H1 (cell line): ENCODE measurements around the gene CAST. TPM values are rescaled to one million over a fixed set of nuclear protein-coding genes. Genes with fewer than 3 reads are reported as not detected.

Experiments used
- CTCF ChIA-PET: fragments of 300-600 bp; sonication (Branson Sonifier 250); formaldehyde crosslinking; loops from one replicate; lab custom pipeline; 2021; ENCODE audit not compliant: partially characterized antibody; lab: Charles Lee
- POLR2A ChIA-PET: fragments of 300-600 bp; sonication (Branson Sonifier 250); formaldehyde crosslinking; loops from one replicate; lab custom pipeline; 2021; ENCODE audit warnings: inconsistent platforms; ENCODE audit not compliant: partially characterized antibody; lab: Charles Lee
- DNase-seq, 2 experiments: peaks; one replicate each; pipeline versions ENCODE4 v3.0.0 to v3.0.0-alpha.2; 2010 to 2022; ENCODE audit warnings: low spot score in 2 of 2, low read depth in 1 of 2, mixed read lengths in 1 of 2
- FAIRE-seq: peaks from 2 replicates; lab custom pipeline; 2011; peaks lifted over from hg19 to GRCh38; lab: Jason Lieb, UNC
- H2AFZ ChIP-seq: 2 replicates; pipeline ENCODE4 v1.8.1; 2012; ENCODE audit warnings: low read length, inconsistent platforms
- H2AK5ac ChIP-seq: 2 replicates; pipeline ENCODE4 v1.6.1; 2013; ENCODE audit warnings: low read depth, low read length
- H2BK120ac ChIP-seq: replicated peaks from 2 replicates; pipeline ENCODE3; 2013; ENCODE audit warnings: low read depth, low read length, inconsistent platforms
- H2BK12ac ChIP-seq: 2 replicates; pipeline ENCODE4 v1.6.1; 2013; ENCODE audit warnings: low read depth, low read length
- H2BK15ac ChIP-seq: 2 replicates; pipeline ENCODE4 v1.6.1; 2013; ENCODE audit warnings: low read length
- H2BK20ac ChIP-seq: 2 replicates; pipeline ENCODE4 v1.6.1; 2013; ENCODE audit warnings: low read length
- H2BK5ac ChIP-seq: 2 replicates; pipeline ENCODE4 v1.6.1; 2013; ENCODE audit warnings: low read depth, low read length
- H3K14ac ChIP-seq: 2 replicates; pipeline ENCODE4 v1.6.1; 2013; ENCODE audit warnings: inconsistent platforms; ENCODE audit not compliant: insufficient read length
- H3K18ac ChIP-seq: 2 replicates; pipeline ENCODE4 v1.6.1; 2013; ENCODE audit warnings: low read length; ENCODE audit errors: extremely low read depth
- H3K23ac ChIP-seq: 2 replicates; pipeline ENCODE4 v1.6.1; 2013; ENCODE audit warnings: inconsistent platforms; ENCODE audit not compliant: insufficient read length
- H3K23me2 ChIP-seq: 2 replicates; pipeline ENCODE4 v1.6.1; 2013; ENCODE audit warnings: low read depth, low read length
- H3K27ac ChIP-seq: 2 replicates; pipeline ENCODE4 v1.6.1; 2011; ENCODE audit warnings: low read depth, low read length, inconsistent platforms
- H3K27me3 ChIP-seq, 4 experiments: replicated peaks in 1 of 4; 1 replicate in 1 of 4; 2 replicates in 3 of 4; pipeline versions ENCODE4 v1.6.1 to v1.8.1; 2011 to 2013; ENCODE audit warnings: low read length in 3 of 4, mild to moderate bottlenecking in 3 of 4, inconsistent platforms in 2 of 4, mixed read lengths in 2 of 4, moderate library complexity in 1 of 4; ENCODE audit not compliant: control insufficient read depth in 3 of 4, insufficient read depth in 3 of 4; ENCODE audit errors: extremely low read depth in 1 of 4
- H3K36me3 ChIP-seq, 4 experiments: 2 replicates each; pipeline versions ENCODE4 v1.6.1 to v1.8.1; 2011 to 2013; ENCODE audit warnings: mild to moderate bottlenecking in 4 of 4, low read length in 3 of 4, moderate library complexity in 2 of 4, control low read depth in 1 of 4, inconsistent platforms in 1 of 4; ENCODE audit not compliant: insufficient read depth in 4 of 4, control insufficient read depth in 2 of 4
- H3K4ac ChIP-seq: replicated peaks from 2 replicates; pipeline ENCODE3; 2013; ENCODE audit warnings: low read length, low read depth, mixed read lengths, inconsistent platforms; ENCODE audit not compliant: insufficient read length
- H3K4me1 ChIP-seq, 4 experiments: replicated peaks in 1 of 4; 1 replicate in 1 of 4; 2 replicates in 3 of 4; pipeline versions ENCODE4 v1.6.1 to v1.8.1; 2011 to 2013; ENCODE audit warnings: low read length in 3 of 4, inconsistent platforms in 2 of 4, mixed read lengths in 1 of 4; ENCODE audit not compliant: insufficient read depth in 4 of 4, control insufficient read depth in 3 of 4
- H3K4me2 ChIP-seq, 2 experiments: 2 replicates each; pipeline versions ENCODE4 v1.6.1 to v1.8.1; 2011 to 2013; ENCODE audit warnings: low read depth in 2 of 2, low read length in 2 of 2, control low read depth in 1 of 2, inconsistent platforms in 1 of 2, mild to moderate bottlenecking in 1 of 2; ENCODE audit not compliant: insufficient read depth in 1 of 2
- H3K4me3 ChIP-seq, 4 experiments: fragments of 200-600, 300-600 bp in 1 of 4; sonication (generic), shearing (Covaris generic), sonication (Bioruptor Twin) in 1 of 4; 2 replicates each; pipeline versions ENCODE4 v1.5.1 to v1.8.1; 2011 to 2016; ENCODE audit warnings: low read length in 4 of 4, low read depth in 3 of 4, control low read depth in 2 of 4, inconsistent platforms in 2 of 4, mild to moderate bottlenecking in 2 of 4, mixed read lengths in 1 of 4, moderate library complexity in 1 of 4; ENCODE audit not compliant: insufficient read depth in 2 of 4; ENCODE audit errors: extremely low read depth in 1 of 4
- H3K56ac ChIP-seq: replicated peaks from 2 replicates; pipeline ENCODE3; 2013; ENCODE audit warnings: low read depth, mild to moderate bottlenecking, mixed read lengths, low read length, inconsistent platforms; ENCODE audit not compliant: insufficient read length
- H3K79me1 ChIP-seq: 2 replicates; pipeline ENCODE4 v1.6.1; 2013; ENCODE audit warnings: low read depth, low read length, control low read depth
- H3K79me2 ChIP-seq, 2 experiments: 2 replicates each; pipeline versions ENCODE4 v1.6.1 to v1.8.1; 2012 to 2013; ENCODE audit warnings: low read length in 2 of 2, mild to moderate bottlenecking in 2 of 2, inconsistent platforms in 1 of 2; ENCODE audit not compliant: insufficient read depth in 2 of 2, control insufficient read depth in 1 of 2
- H3K9ac ChIP-seq, 4 experiments: replicated peaks in 1 of 4; 1 replicate in 1 of 4; 2 replicates in 3 of 4; pipeline versions ENCODE4 v1.6.1 to v1.8.1; 2011 to 2013; ENCODE audit warnings: low read depth in 3 of 4, low read length in 3 of 4, control low read depth in 2 of 4, mild to moderate bottlenecking in 2 of 4, moderate library complexity in 2 of 4, inconsistent platforms in 1 of 4; ENCODE audit errors: extremely low read depth in 1 of 4
- H3K9me3 ChIP-seq, 2 experiments: 2 replicates each; pipeline versions ENCODE4 v1.6.1 to v1.8.1; 2012 to 2013; ENCODE audit warnings: mild to moderate bottlenecking in 2 of 2, moderate library complexity in 2 of 2, control low read depth in 1 of 2, inconsistent platforms in 1 of 2, low read depth in 1 of 2, low read length in 1 of 2, mixed read lengths in 1 of 2; ENCODE audit not compliant: insufficient read depth in 2 of 2
- H4K20me1 ChIP-seq, 2 experiments: replicated peaks in 1 of 2; 2 replicates each; pipeline versions ENCODE3 to v1.8.1; 2011 to 2013; ENCODE audit warnings: inconsistent platforms in 2 of 2, low read length in 2 of 2, mild to moderate bottlenecking in 1 of 2; ENCODE audit not compliant: insufficient read depth in 2 of 2, control insufficient read depth in 1 of 2
- H4K5ac ChIP-seq: 2 replicates; pipeline ENCODE4 v1.6.1; 2013; ENCODE audit warnings: low read length, low read depth, mixed read lengths, inconsistent platforms; ENCODE audit not compliant: insufficient read length
- H4K8ac ChIP-seq: 2 replicates; pipeline ENCODE4 v1.8.0; 2013; ENCODE audit warnings: mild to moderate bottlenecking, moderate library complexity, low read length, inconsistent platforms; ENCODE audit not compliant: insufficient read depth; ENCODE audit errors: extremely low read depth
- H4K91ac ChIP-seq: replicated peaks from 2 replicates; pipeline ENCODE3; 2013; ENCODE audit warnings: low read length, mixed read lengths, inconsistent platforms; ENCODE audit not compliant: insufficient read length
- BRCA1 ChIP-seq: IDR thresholded peaks from 2 replicates; pipeline ENCODE4 v1.6.1; 2012; ENCODE audit warnings: low read depth, low read length, improper control_type of control experiment
- CBX5 ChIP-seq: fragments of 300-800, 300-1000 bp; sonication (generic); IDR thresholded peaks from 2 replicates; pipeline ENCODE4 v1.7.1; 2016; ENCODE audit warnings: antibody characterized with exemption, low read length, low read depth
- EGR1 ChIP-seq: IDR thresholded peaks from 2 replicates; pipeline ENCODE4 v1.6.1; 2011; ENCODE audit warnings: low read depth, low read length, borderline replicate concordance
- EP300 ChIP-seq, 2 experiments: IDR thresholded peaks; 1 replicate in 1 of 2; 2 replicates in 1 of 2; pipeline ENCODE4 v1.6.1; 2011 to 2012; ENCODE audit warnings: low read depth in 2 of 2, low read length in 2 of 2, mild to moderate bottlenecking in 2 of 2, borderline replicate concordance in 1 of 2, inconsistent platforms in 1 of 2, moderate library complexity in 1 of 2
- GABPA ChIP-seq: IDR thresholded peaks from 2 replicates; pipeline ENCODE4 v1.6.1; 2011; ENCODE audit warnings: mild to moderate bottlenecking, low read length, moderate library complexity, borderline replicate concordance; ENCODE audit not compliant: insufficient read depth
- PHF8 ChIP-seq: fragments of 200-600 bp; sonication (generic); conservative IDR thresholded peaks from 2 replicates; pipeline ENCODE4 v1.7.1; 2012; ENCODE audit warnings: low read depth, mild to moderate bottlenecking, inconsistent platforms, low read length, moderate library complexity
- RNF2 ChIP-seq: fragments of 200-900, 300-1000 bp; sonication (generic); IDR thresholded peaks from 2 replicates; pipeline ENCODE4 v1.7.1; 2016; ENCODE audit warnings: borderline replicate concordance, low read depth, mild to moderate bottlenecking, antibody characterized with exemption, low read length; ENCODE audit not compliant: poor library complexity, severe bottlenecking; ENCODE audit errors: missing control alignments
- SIRT6 ChIP-seq: IDR thresholded peaks from one replicate; pipeline ENCODE4 v1.7.1; 2012; ENCODE audit warnings: low read length, inconsistent platforms
- SP2 ChIP-seq: IDR thresholded peaks from 2 replicates; pipeline ENCODE4 v1.6.1; 2012; ENCODE audit warnings: mild to moderate bottlenecking, low read length, inconsistent platforms
- TAF7 ChIP-seq: optimal IDR thresholded peaks from 2 replicates; pipeline ENCODE3; 2011; ENCODE audit warnings: low read depth, mild to moderate bottlenecking, inconsistent platforms, low read length, moderate library complexity, borderline replicate concordance
- polyA plus RNA-seq, 7 experiments: library from polyadenylated mRNA; depleted of rRNA in 3 of 7; stranded (reverse) in 5 of 7; unstranded in 2 of 7; fragments of >200 nt in 5 of 7; fragments of 200-250 nt in 2 of 7; gene quantifications; 1 replicate in 5 of 7; 2 replicates in 1 of 7; 4 replicates in 1 of 7; pipeline versions ENCODE4 v1.2.1 to v1.2.3, GENCODE V29; 2011 to 2013; ENCODE audit warnings: missing spikeins in 2 of 7, mixed read lengths in 2 of 7
- total RNA-seq: library from RNA; stranded (reverse); fragmentation: NEBNext Ultra II Directional; extraction: Animal tissue kit (Norgen Biotek cat#: 25700); gene quantifications from 2 replicates; pipeline ENCODE4 v1.2.1, GENCODE V29; 2021
- TF ChIP-seq, protein P1 (sequence below): IDR thresholded peaks from 2 replicates; pipeline ENCODE4 v1.6.1; 2012; ENCODE audit warnings: low read length, inconsistent platforms
- TF ChIP-seq, protein P2 (sequence below): IDR thresholded peaks from 2 replicates; pipeline ENCODE4 v1.6.1; 2012; ENCODE audit warnings: inconsistent platforms

The CAST gene
- total and polyA plus RNA-seq, 2 of the 8 experiments (the other 6 are each of a cell fraction or from before 2014, with no cell fraction given) = 9.0 to 48.2 TPM

DNA sequence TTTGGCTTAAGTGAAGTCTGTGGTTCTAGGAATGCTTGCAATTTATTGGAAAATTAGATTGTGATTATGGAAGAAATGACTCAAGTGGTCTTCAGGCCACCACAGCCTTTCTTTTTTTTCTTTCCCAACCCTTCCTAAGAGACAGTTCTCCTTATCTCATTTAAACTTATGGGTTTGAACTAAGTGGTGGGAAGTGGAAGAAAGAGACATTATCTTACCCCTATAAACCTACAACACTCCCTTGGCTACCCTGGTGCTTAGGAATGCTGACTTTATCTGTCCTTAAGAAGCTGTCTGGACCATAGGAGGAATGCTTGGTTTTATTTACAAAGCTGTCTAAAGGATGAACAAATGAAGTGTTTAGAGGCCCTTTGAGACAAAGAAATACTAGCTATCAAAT lies 150.7 kb downstream of the CAST start:
- peaks cover 0 to 7% (median 4%) of the 10 kb centered on the region in 4 experiments; a peak in 3 of 7 replicates for H3K4me1 ChIP-seq
- POLR2A ChIA-PET = interaction anchor here (0.9 kb wide), 1 partner anchor 27 kb away, joined by 3 read pairs; no protein-coding TSS in a partner anchor
- DNase-seq = no peak
- H3K4me2 ChIP-seq = no peak overlapping the region
- no peak for FAIRE-seq
- no peak overlapping the region for H2BK120ac ChIP-seq
- H3K23ac ChIP-seq = no peak overlapping the region
- CTCF ChIA-PET = interaction anchor here (0.7 to 1.2 kb wide), 5 partner anchors 9 to 156 kb away, joined by 3 to 4 read pairs (median 3); no protein-coding TSS in a partner anchor
- H4K20me1 ChIP-seq = no peaks in the 10 kb centered on the region
- no peak overlapping the region for H2AFZ ChIP-seq
- H3K14ac ChIP-seq = no peak overlapping the region
- H3K4me3 ChIP-seq = no peak overlapping the region
- no peak overlapping the region for H4K8ac ChIP-seq
- no peaks in the 10 kb centered on the region for H3K79me2 ChIP-seq
- no peak overlapping the region for H3K9ac ChIP-seq
- no peaks in the 10 kb centered on the region for H3K27me3 ChIP-seq
- H3K27ac ChIP-seq = no peak overlapping the region
- no peak overlapping the region for H2BK20ac ChIP-seq
- H3K9me3 ChIP-seq = no peaks in the 10 kb centered on the region
- H2BK5ac ChIP-seq = no peak overlapping the region
- H4K91ac ChIP-seq = no peak overlapping the region
- no peak overlapping the region for H2BK15ac ChIP-seq
- H4K5ac ChIP-seq = no peak overlapping the region
- no peaks in the 10 kb centered on the region; the same call in 1 of the 2 replicates for H3K23me2 ChIP-seq
- no peak overlapping the region for H3K4ac ChIP-seq
- H3K36me3 ChIP-seq = no peaks in the 10 kb centered on the region
- no peaks in the 10 kb centered on the region for H3K79me1 ChIP-seq
- H2BK12ac ChIP-seq = no peak overlapping the region
- no peak overlapping the region for H3K18ac ChIP-seq
- no peak overlapping the region for H3K56ac ChIP-seq
- no peak overlapping the region for H2AK5ac ChIP-seq
- TF ChIP-seq SIRT6 = no peak
- no peak for TF ChIP-seq PHF8
- TF ChIP-seq, protein P1, sequence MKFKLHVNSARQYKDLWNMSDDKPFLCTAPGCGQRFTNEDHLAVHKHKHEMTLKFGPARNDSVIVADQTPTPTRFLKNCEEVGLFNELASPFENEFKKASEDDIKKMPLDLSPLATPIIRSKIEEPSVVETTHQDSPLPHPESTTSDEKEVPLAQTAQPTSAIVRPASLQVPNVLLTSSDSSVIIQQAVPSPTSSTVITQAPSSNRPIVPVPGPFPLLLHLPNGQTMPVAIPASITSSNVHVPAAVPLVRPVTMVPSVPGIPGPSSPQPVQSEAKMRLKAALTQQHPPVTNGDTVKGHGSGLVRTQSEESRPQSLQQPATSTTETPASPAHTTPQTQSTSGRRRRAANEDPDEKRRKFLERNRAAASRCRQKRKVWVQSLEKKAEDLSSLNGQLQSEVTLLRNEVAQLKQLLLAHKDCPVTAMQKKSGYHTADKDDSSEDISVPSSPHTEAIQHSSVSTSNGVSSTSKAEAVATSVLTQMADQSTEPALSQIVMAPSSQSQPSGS = no peak
- no peak for TF ChIP-seq CBX5
- no peak for TF ChIP-seq BRCA1
- no peak for TF ChIP-seq EGR1
- no peak for TF ChIP-seq TAF7
- TF ChIP-seq SP2 = no peak
- TF ChIP-seq RNF2 = no peak
- no peak for TF ChIP-seq EP300 (IDR thresholded peaks at IDR 0.05; ENCODE audit: borderline replicate concordance in 1 of 2, low read depth in 2 of 2, low read length in 2 of 2)
- no peak for TF ChIP-seq GABPA
- TF ChIP-seq, protein P2, sequence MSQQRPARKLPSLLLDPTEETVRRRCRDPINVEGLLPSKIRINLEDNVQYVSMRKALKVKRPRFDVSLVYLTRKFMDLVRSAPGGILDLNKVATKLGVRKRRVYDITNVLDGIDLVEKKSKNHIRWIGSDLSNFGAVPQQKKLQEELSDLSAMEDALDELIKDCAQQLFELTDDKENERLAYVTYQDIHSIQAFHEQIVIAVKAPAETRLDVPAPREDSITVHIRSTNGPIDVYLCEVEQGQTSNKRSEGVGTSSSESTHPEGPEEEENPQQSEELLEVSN = no peak
